Fibroblast of skin of left biceps (primary cell): ENCODE measurements around the gene CCP110.
"Not testable (repeated sequence)": the region's sequence is repeated elsewhere in the genome, so short reads cannot be mapped to it uniquely, and the experiment has no call there.

Source experiments
- DNase-seq, 2 experiments: peaks; one replicate each; pipeline ENCODE4 v3.0.0-alpha.2; 2013; ENCODE audit warnings: low read depth in 2 of 2

Gene CCP110

DNA sequence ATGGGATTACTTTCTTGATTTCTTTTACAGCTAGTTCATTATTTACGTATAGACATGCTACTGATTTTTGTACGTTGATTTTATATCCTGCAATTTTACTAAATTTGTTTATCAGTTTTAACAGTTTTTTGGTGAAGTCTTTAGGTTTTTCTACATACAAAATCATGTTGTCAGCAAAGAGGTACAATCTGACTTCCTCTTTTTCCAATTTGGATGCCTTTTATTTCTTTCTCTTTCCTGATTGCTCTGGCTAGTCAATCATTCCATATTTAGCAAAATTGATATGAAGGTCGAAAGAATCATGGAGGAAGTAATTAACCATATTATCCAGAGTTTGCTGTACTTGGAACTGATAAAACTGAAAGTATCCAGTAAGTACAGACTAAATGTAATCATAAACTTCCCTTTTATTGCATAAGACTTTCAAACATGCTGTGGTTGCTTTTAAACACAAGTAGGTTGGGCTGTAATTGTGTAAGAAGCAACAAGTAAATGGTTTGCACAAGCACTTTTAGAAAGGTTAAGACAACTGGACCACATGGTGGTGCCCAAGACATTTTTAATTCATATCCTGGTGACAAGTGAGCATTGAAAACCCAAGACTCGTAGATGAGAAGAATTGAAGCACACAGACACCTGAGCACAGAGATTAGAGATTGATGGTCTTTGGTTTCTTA lies 10.2 kb upstream of the CCP110 start:
- no peak for DNase-seq

DNA sequence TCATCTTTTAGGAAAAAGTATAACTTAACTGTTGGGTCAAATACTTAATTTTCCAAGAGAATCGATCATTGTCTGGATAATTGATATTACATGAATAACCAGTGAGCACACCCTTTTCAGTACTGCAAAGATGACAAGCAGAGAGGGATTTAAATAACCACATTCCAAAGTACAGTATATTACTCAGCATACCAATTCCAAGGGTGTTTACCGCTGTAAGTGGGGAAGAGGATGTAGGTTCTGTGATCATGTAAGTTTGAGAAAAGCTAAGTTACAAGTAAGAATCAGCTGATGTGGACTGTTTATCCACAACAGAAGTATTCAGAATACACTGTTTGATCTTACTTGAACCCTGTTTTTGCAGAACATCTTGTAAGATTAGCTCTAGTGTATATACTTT lies 8.0 kb upstream of the CCP110 start:
- no peak for DNase-seq

DNA sequence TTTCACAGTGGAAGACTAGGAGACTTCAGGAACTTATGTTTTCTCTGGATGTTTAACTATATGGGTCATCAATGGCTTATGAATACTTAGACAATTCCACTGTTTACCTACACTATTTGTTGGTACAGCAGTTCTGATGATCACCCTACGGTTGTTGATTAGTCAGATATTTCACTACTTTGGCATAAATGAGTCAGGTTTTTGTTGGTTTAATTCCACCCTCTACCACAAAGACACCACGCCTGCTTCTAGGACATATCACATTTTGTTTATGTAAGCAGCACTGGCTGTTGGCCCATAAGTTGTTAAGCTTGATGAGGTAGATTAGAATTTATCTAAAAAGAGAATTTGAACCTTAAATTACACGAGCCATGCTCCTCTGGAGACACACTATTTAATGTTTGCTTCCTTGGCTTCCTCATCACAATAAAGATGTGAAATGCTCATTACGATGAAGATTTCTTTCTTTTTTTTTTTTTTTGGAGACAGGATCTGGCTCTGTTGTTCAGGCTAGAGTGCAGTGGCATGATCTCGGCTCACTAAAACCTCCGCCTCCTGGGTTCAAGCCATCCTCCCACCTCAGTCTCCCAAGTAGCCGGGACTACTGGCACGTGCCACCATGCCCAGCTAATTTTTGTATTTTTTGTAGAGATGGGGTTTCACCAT lies 6.2 kb upstream of the CCP110 start:
- DNase-seq: no peak

DNA sequence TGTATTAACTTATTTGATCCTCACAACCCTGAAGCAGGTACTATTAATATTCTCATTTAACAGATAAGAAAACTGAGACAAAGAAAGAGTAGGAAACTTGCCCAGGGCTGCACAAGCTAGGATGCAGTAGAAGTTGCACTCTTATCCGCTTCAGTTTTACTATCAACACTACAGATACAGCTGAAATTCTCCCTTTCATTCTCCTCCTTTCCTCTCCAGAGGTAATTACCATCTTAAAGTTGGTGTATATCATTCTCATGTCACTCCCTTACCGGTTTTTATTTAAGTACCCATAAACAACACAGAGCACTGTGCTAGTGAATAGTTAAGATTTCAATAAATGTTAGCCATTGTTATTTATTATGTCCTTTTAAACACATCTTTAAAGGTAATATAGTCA lies 5.4 kb upstream of the CCP110 start:
- DNase-seq: no peak

DNA sequence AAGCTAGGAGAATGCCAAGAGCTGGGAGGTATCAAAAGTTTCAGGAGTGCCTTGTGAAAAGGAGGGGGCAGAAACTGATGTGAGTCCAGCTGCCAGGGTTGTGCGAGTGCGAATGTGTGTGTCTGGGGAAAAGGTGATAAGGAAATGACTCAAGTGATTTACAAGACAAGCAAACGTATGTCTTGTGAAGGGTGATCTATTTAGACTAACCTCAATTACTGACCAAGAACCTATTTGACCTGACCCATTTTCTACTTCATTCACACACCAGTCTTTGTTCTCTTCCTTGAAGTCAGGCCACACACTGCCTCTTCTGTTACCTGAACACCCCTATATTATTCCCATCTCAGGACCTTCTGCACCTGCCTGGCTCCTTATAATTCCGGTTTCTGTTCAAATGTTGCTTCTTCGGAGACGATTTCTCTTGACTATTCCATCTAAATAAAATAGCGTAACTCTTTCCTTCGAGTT lies 2.8 kb upstream of the CCP110 start:
- DNase-seq: no peak

DNA sequence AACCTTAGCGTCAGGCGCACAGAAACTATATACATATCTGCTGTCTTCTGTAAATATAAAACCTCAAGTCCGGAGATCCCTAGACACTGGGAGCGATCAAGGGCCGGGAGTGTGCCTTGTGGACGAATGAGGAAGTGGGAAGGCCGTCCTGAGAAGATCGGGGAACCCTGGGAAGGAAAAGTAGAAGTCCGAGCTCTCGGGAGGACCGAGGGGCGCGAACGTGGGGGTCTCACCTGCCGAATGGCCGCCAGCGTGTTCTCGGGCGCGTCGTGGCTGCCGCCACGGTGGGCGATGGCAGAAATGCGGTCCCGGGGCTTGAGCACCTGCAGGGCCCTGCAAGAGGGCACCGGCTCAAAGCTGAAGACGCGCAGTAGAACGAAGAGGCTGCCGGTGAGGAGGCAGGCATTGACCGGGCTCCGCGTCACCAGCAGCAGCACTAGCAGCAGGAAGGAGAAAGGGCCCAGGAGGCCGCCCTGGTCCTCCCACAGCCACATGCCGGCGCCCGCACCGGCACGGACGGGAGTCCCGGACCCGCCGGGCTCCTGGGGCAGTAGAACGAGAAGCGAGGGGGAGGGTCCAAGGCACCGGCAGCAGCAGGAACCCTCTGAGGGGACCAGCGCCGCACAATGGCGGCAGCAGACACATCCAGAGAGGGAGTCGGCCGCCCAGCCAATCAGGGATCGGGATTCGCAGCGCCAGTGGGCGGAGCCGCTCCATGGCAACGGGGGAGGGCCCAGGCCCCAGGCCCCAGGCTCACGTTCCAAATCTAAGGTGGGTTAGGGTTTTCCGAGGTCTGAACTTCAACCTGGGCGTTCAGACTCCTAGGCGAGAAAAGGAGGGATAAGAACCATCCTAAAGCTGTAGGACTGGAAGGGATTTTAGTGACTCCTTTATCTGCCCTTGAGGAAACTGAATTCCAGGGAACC lies 2.0 kb upstream of the CCP110 start, which contains the start of gene GDE1:
Gene GDE1 (minus strand): TSS at position 628 of the 926 bp plus-strand sequence. CDS start 134 bp downstream, at position 494.
- DNase-seq: peak; percentile 62 to 66

DNA sequence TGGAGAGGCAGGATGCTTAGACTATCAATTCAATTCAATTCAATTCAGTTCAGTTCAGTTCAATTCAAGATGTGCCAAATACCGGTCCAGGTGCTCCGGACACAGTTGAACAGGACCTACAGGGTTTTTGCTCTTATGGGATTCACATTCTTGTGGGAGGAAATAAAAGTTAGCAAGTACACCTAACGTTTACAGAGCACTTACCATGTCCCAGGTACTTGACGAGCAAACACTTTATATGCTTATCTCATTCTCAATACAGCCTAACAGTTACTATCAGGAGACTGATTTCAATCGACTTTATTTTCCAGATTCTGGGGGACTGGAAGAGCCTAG lies 1.4 kb upstream of the CCP110 start:
- no peak for DNase-seq

DNA sequence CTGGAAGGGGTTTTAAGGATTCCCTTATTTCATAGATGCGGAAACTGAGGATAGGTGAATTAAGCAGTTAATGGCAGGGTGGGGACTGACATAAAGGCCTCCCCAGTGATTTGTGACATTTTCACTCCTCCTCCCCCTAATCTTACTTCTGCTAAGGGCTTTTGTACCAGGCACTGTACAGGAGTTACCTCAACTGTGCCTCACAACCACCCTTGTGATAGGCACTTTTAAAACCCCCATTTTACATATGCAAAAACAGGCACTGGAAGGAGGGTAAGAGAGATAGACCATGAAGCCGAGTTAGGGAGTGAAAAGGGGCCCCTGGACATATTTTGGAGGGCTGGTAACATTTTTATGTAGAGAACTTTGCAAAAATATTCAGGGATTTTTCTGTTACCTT lies 982 bp upstream of the CCP110 start:
- no peak for DNase-seq

DNA sequence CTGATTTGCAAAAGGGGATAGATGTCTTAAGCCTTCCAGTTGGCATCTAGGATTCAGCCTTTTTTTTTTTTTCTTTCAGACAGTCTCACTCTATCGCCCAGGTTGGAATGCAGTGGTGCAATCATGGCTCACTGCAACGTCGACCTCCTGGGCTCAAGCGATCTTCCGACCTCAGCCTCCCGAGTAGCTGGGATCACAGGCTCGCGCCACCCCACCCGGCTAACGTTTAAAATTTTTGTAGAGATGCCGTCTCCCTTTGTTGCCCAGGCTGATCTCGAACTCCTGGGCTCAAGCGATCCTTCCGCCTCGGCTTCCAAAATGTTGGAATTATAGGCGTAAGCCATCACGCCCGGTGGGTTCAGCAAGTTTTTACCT lies 571 bp upstream of the CCP110 start:
- no peak for DNase-seq

DNA sequence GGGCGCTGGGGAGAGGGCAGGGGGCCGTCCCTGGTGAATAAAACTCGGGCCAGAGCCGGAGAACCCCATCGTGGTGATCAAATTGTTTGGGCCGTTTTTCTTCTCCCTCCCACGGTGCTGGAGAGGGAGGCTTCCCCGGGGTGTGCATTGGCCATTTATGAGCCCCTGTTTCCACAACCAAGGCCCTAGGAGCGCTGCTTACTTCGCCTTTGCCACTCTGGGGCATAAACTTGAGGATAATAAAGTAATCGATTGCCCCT lies 544 bp downstream of the CCP110 start:
- DNase-seq: no peak

DNA sequence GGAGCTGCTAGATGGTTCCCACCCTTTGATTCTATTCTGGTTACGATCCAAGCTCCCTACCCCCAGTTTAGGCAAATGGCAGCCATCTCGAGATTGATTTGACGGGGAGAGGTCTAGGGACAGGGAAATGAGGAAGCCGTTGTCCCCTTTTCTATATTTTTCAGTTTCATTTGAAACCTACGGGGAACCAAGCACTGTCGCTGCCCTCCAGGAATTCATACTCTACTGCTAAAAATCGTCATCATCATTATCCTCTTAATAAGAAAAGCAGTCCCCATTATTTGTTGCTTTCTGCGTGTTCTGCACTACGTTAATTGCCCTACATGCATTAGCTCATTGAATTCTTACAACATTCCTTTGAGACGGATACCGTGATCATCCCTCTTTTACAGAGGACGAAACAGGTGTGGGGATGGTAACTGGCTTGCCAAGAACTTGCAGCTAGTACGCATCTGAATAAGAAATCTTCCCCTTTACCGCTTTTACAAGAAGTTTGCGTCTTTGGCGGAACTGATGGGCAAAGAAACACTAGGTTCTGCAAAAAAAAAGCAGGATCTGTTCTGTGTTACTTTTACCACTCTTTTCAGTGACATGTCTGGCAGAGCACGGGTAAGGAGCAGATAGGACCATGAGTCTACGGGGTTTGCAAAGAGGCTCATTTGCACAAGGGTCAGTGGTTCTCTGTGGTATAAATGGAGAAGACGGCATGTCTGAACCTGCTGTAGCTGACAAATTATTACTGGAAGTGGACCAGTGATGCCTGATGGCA lies 1.1 kb downstream of the CCP110 start:
- DNase-seq: no peak

DNA sequence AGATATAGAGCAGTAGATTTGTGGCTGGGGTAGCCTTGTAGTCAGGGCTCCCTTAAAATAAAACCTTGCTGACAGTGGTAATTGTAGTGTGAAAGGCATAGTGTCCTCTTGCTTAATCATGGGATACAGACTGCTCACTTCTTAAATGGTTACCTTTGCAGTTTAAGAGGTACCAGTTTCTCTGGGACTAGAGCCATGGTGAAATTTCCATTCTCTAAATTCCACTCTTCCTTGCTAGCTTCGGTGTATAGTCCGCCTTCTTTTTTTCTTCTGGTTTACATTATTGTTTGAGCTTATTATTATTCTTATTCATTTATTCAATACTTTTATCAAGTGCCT lies 1.6 kb downstream of the CCP110 start:
- no peak for DNase-seq

DNA sequence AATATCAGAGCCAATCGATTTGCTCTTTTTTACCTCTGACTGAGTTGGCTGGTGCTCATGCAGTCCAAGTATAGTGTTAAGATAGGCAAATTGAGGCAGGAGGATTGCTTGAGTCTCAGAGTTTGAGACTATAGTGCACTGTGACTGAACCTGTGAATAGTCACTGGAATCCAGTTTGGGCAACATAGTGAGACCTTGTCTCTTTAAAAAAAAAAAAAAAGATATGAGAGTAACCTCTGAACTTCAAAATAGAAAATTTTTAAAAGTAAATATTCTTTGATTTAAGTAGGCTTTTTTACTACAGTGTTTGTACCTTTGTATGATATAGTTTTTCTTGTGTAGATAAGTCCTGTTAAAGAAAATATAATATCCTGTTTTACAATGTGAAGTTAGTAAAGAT lies 3.4 kb downstream of the CCP110 start:
- no peak for DNase-seq

DNA sequence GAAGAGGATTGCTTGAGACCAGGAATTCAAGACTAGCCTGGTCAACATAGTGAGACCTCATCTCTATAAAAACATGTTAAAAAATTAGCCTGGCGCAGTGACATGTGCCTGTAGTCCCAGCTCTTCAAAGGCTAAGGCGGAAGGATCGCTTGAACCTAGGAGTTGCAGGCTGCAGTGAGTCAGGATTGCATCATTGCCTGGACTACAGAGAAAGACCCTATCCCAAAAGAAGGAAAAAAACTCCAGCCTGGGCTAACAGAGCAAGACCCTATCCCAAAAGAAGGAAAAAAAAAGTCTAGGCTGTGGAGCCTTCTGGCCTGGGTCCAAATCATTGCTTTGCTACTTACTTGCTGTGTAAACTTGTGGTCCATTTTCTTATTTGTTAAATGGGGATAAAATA lies 4.9 kb downstream of the CCP110 start:
- no peak for DNase-seq

DNA sequence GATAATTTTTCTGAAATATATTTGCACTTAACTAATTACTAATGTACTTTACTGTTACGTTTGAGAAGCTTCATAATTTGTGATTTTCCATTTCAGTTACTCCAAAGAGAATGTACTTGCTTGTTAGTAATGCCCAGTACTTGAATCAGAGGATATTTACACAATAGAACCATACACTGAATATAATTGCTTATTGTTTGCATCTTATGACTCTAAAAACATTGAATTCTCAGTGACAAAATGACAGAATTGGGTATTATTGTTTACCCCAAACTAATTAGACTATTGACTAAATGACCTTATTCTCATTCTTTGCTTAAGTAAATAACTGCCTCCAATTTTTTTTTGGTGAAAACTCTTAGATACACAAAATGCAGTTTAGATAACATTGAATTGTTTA lies 8.9 kb downstream of the CCP110 start:
- no peak for DNase-seq

DNA sequence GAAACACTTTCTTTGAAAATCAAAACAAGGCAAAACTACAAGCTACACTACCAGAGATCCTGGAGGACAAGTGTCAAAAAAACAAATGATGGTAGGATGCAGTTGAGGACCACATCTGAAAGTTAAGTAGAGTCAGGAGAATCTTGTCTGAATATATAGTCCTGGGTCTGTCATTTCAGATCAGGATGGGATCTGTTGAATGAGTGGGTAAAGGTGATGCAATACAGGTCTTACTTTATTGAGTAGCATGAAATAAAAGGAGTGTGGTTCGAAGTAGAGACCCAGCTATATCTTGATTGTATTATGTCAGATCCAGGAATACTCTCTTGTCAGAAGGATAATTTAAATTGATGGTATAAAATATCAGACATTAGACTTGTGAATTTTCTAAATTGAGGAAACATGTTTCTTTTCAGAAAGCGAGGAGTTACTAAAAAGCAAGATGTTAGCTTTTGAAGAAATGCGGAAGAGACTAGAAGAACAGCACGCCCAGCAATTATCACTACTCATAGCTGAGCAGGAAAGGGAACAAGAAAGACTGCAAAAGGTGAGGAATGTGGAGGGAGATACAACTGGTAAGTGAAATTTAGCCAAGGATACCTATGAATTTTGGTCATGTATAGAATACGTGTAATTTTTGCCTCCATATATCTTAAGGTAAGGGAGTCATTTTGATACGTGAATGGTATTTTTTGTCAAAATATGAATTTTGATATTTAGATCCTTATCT lies 16.7 kb downstream of the CCP110 start:
- DNase-seq: no peak

DNA sequence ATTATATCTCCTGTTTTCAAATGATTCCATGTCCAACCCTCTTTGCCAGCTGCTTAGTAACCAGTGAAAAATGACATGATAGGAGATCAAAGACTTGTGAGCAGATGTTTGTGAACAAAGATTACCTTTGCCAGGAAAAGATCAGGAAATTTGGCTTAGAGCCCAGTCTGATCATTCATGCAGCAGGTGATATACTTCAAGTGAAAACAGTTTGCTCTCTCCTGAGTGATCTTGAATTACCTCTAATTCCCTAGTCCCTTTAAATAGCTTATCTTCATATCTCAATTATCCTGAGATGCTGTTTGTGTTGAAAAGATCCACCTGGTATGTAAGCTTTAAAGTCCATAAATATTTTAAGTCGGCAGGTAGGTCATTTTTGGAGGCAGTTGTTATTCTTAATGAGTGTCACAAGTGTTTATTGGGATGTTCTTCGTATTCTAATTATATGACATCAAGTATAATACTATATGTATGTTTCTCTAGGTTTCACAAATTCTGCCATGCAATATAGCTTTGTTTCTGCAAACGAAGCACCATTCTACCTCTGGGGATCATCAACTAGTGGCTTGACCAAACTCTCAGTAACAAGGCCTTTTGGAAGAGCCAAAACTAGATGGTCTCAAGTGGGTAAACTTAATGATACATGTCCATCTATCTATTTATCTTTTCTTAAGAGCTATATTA lies 18.5 kb downstream of the CCP110 start:
- DNase-seq: no peak

DNA sequence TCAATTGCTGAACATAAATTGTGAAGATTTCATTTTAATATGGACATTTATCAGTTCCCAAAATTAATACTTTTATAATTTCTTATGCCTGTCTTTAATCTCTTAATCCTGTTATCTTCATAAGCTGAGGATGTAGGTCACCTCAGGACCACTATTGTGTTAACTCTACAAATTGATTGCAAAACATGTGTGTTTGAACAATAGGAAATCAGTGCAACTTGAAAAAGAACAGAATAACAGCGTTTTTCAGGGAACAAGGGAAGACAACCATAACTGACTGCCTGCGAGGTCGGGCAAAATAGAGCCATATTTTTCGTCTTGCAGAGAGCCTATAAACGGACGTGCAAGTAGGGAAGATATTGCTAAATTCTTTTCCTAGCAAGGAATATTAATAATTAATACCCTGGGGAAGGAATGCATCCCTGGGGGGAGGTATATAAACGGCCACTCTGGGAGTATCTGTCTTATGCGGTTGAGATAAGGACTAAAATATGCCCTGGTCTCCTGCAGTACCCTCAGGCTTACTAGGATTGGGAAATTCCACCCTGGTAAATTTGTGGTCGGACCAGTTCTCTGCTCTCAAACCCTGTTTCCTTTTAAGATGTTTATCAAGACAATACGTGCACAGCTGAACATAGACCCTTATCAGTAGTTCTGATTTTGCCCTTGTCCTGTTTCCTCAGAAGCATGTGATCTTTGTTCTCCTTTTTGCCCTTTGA lies 19.7 kb downstream of the CCP110 start:
- DNase-seq: not testable (repeated sequence)

DNA sequence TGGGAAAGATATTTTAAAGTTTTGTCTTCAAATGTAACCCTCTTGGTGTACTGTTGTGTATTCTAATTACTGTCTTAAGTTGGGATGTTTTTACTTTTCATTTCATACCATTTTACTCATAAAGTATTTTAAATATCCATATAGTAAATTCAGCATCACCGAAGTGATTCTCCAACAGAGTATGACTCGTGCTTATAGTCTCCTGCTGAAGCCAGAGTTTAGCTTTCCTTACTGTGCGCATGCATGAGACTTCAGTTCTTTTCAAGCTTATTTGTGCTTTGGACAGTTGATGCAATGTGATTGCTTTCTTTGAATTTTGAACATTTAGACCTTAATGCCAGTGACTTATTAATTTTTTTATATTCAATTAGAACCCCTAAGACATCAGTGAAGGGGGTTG lies 24.4 kb downstream of the CCP110 start:
- DNase-seq: no peak

DNA sequence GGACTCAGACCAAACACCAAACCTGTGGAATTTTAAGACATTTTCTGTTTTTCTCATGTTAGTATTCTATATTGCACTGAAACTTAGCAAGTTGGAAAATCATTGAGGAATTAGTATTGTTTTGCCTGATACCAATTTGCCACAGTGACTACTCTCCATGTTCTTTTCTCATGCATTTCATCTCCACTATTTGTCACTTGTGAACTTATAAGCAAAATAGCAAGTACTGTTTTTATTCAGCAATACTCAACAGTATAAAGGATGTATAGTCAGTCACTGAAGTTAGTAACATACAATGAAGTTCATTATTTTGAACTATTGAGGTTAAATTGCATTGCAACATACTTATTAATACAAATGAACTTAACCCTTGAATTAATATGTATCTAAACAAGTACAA lies 25.9 kb downstream of the CCP110 start:
- DNase-seq: no peak
